Panc1 (cell line): ENCODE results near the gene NAA25. TPM values are rescaled to one million over a fixed set of nuclear protein-coding genes. Genes with fewer than 3 reads are reported as not detected.

Experiments used
- ATAC-seq: fragments of 200-7000 bp; cut with Tn5 transposase; 2 replicates; pipeline ENCODE4 v1.9.1; 2020; ENCODE audit warnings: mild to moderate bottlenecking, moderate library complexity
- BruUV-seq: library from RNA; stranded (reverse); fragments of 400-500 nt; replicated peaks from 2 replicates; lab custom pipeline; 2021; lab: Mats Ljungman, UMichigan
- CTCF ChIA-PET: fragments of 300-600 bp; sonication (Branson Sonifier 250); formaldehyde crosslinking; loops from one replicate; lab custom pipeline; 2022; ENCODE audit warnings: antibody characterized with exemption; lab: Charles Lee
- POLR2A ChIA-PET: fragments of 300-600 bp; sonication (Branson Sonifier 250); formaldehyde crosslinking; loops from one replicate; lab custom pipeline; 2022; ENCODE audit warnings: antibody characterized with exemption; lab: Charles Lee
- DNase-seq: peaks from one replicate; pipeline ENCODE4 v3.0.0-alpha.2; 2010; ENCODE audit warnings: low read depth, low spot score
- H3K27ac ChIP-seq: 2 replicates; pipeline ENCODE4 v1.5.1; 2011; ENCODE audit warnings: mild to moderate bottlenecking, low read length, inconsistent platforms
- H3K27me3 ChIP-seq: fragments of 200-500 bp; sonication (Bioruptor generic); 2 replicates; pipeline ENCODE4 v1.6.0; 2014; ENCODE audit warnings: low read length, inconsistent platforms; ENCODE audit not compliant: control insufficient read depth, insufficient read depth
- H3K36me3 ChIP-seq: fragments of 200-500 bp; sonication (Bioruptor generic); 2 replicates; pipeline ENCODE4 v1.5.1; 2014; ENCODE audit warnings: inconsistent platforms, mild to moderate bottlenecking, low read length, moderate library complexity; ENCODE audit not compliant: control insufficient read depth, insufficient read depth
- H3K4me1 ChIP-seq: 2 replicates; pipeline ENCODE4 v1.5.1; 2011; ENCODE audit warnings: inconsistent platforms, mild to moderate bottlenecking, low read length, moderate library complexity; ENCODE audit not compliant: control insufficient read depth, insufficient read depth
- H3K4me3 ChIP-seq, 2 experiments: 2 replicates each; pipeline ENCODE4 v1.5.1; 2011 to 2012; ENCODE audit warnings: low read depth in 2 of 2, low read length in 2 of 2, mild to moderate bottlenecking in 2 of 2, inconsistent platforms in 1 of 2, moderate library complexity in 1 of 2
- H3K9me3 ChIP-seq: fragments of 200-500 bp; sonication (Bioruptor generic); 2 replicates; pipeline ENCODE4 v1.5.1; 2014; ENCODE audit warnings: low read depth, mild to moderate bottlenecking, inconsistent platforms, low read length, moderate library complexity; ENCODE audit not compliant: control insufficient read depth, insufficient read depth
- CTCF ChIP-seq: fragments of 450-650 bp; IDR thresholded peaks from 2 replicates; pipeline ENCODE4 v1.5.1; 2017; ENCODE audit warnings: mild to moderate bottlenecking
- POLR2AphosphoS5 ChIP-seq: IDR thresholded peaks from 2 replicates; pipeline ENCODE4 v1.6.1; 2012; ENCODE audit warnings: mild to moderate bottlenecking, low read depth, low read length, moderate library complexity
- REST ChIP-seq, 2 experiments: IDR thresholded peaks; 2 replicates each; pipeline ENCODE4 v1.6.1; 2011 to 2012; ENCODE audit warnings: low read depth in 2 of 2, control low read depth in 1 of 2, low read length in 1 of 2, mild to moderate bottlenecking in 1 of 2, moderate library complexity in 1 of 2; ENCODE audit not compliant: insufficient read depth in 1 of 2
- SIN3A ChIP-seq: IDR thresholded peaks from 2 replicates; pipeline ENCODE4 v1.6.1; 2012; ENCODE audit warnings: low read depth, mild to moderate bottlenecking, low read length, moderate library complexity, borderline replicate concordance; ENCODE audit not compliant: insufficient read depth
- TCF7L2 ChIP-seq: IDR thresholded peaks from 2 replicates; pipeline ENCODE4 v1.6.1; 2011; ENCODE audit warnings: mild to moderate bottlenecking, low read depth, low read length, inconsistent platforms
- in situ Hi-C: cut with HindIII; loops from 2 replicates; pipeline ENCODE4 v1.10.0; 2016; ENCODE audit warnings: low sequenced_read_pairs, low pct_unique_long_range_greater_than_20kb
- intact Hi-C: fragments of 100-400 bp; cut with micrococcal nuclease; formaldehyde crosslinking; loops from one replicate; pipeline ENCODE4 v1.10.0; 2022; ENCODE audit not compliant: unreplicated experiment
- total RNA-seq: library from RNA; stranded (reverse); gene quantifications from one replicate; pipeline ENCODE4 v1.2.1, GENCODE V29; 2021; ENCODE audit not compliant: unreplicated experiment

NAA25 gene
- total RNA-seq, 1 experiment from 2014 or later: 32.2 TPM

- H3K4me1 ChIP-seq: no peaks in the 10 kb centered on the region
- ChIA-PET POLR2A (no interaction called here), CTCF (no interaction called here)
- no peak overlapping the region for H3K27ac ChIP-seq
- no peaks in the 10 kb centered on the region for H3K36me3 ChIP-seq
- DNase-seq: no peak
- in situ Hi-C loops (no loop called here), intact Hi-C loops (no loop called here)
- BruUV-seq: no TSS peak
- no peak for ATAC-seq
- H3K9me3 ChIP-seq: no peaks in the 10 kb centered on the region
- TF ChIP-seq POLR2AphosphoS5 (no peak), SIN3A (no peak), REST (IDR thresholded peaks at IDR 0.05; ENCODE audit: insufficient read depth in 1 of 2, low read depth in 2 of 2, low read length in 1 of 2) (no peak), TCF7L2 (no peak), CTCF (no peak)
- no peaks in the 10 kb centered on the region for H3K27me3 ChIP-seq
- H3K4me3 ChIP-seq: no peak overlapping the region
These were observed 115.1 kb downstream of the NAA25 start for GRCh38 chr12:111993292-111994150.

GRCh38 chr12:111992464-111992863, 116.1 kb downstream of the NAA25 start:
- CTCF ChIA-PET: no interaction called here
- in situ Hi-C loops (no loop called here), intact Hi-C loops (no loop called here)
- H3K4me1 ChIP-seq: no peaks in the 10 kb centered on the region
- no TSS peak for BruUV-seq
- H3K36me3 ChIP-seq: no peaks in the 10 kb centered on the region
- no peak overlapping the region for H3K4me3 ChIP-seq
- POLR2A ChIA-PET: no interaction called here
- no peaks in the 10 kb centered on the region for H3K9me3 ChIP-seq
- H3K27ac ChIP-seq: no peak overlapping the region
- TF ChIP-seq REST (IDR thresholded peaks at IDR 0.05; ENCODE audit: insufficient read depth in 1 of 2, low read depth in 2 of 2, low read length in 1 of 2) (no peak), TCF7L2 (no peak), POLR2AphosphoS5 (no peak), SIN3A (no peak), CTCF (no peak)
- DNase-seq: no peak
- no peaks in the 10 kb centered on the region for H3K27me3 ChIP-seq
- no peak for ATAC-seq
